MM.1S (cell line): ENCODE data around the gene LAG3.

Experiments
- DNase-seq: peaks from one replicate; pipeline ENCODE4 v3.0.0-alpha.2; 2015
- H2AFZ ChIP-seq: fragments of 300-600 bp; sonication (generic); 2 replicates; pipeline ENCODE4 v1.6.0; 2016; ENCODE audit warnings: antibody characterized with exemption, low read length
- H3F3A ChIP-seq: fragments of 300-600 bp; sonication (generic); 2 replicates; pipeline ENCODE4 v1.6.1; 2016; ENCODE audit warnings: mild to moderate bottlenecking, antibody characterized with exemption, low read length, moderate library complexity, mixed read lengths; ENCODE audit not compliant: insufficient read depth
- H3K27ac ChIP-seq: fragments of 300-600 bp; sonication (generic); 2 replicates; pipeline ENCODE4 v1.5.1; 2016; ENCODE audit warnings: mild to moderate bottlenecking, low read length
- H3K27me3 ChIP-seq: fragments of 300-600 bp; sonication (generic); replicated peaks from 2 replicates; pipeline ENCODE4 v1.6.0; 2016; ENCODE audit warnings: low read length; ENCODE audit not compliant: insufficient read depth
- H3K36me3 ChIP-seq: fragments of 300-600 bp; sonication (generic); replicated peaks from 2 replicates; pipeline ENCODE4 v1.6.1; 2016; ENCODE audit warnings: mild to moderate bottlenecking, low read length, mixed read lengths; ENCODE audit not compliant: insufficient read depth
- H3K4me1 ChIP-seq: fragments of 300-600 bp; sonication (generic); 2 replicates; pipeline ENCODE4 v1.6.1; 2016; ENCODE audit warnings: low read length, mixed read lengths
- H3K4me2 ChIP-seq: fragments of 300-600 bp; sonication (generic); 2 replicates; pipeline ENCODE4 v1.6.0; 2016; ENCODE audit warnings: low read depth, low read length
- H3K4me3 ChIP-seq: fragments of 300-600 bp; sonication (generic); 2 replicates; pipeline ENCODE4 v1.5.1; 2016; ENCODE audit warnings: low read length, mixed read lengths
- H3K79me2 ChIP-seq: fragments of 300-600 bp; sonication (generic); 2 replicates; pipeline ENCODE4 v1.6.1; 2016; ENCODE audit warnings: mixed run types, low read length, mixed read lengths
- H3K9ac ChIP-seq: fragments of 300-600 bp; sonication (generic); 2 replicates; pipeline ENCODE4 v1.6.1; 2016; ENCODE audit warnings: low read length, mixed read lengths
- H3K9me2 ChIP-seq: fragments of 300-600 bp; sonication (generic); replicated peaks from 2 replicates; pipeline ENCODE4 v1.6.1; 2016; ENCODE audit warnings: mild to moderate bottlenecking, low read length, mixed read lengths; ENCODE audit not compliant: insufficient read depth
- H3K9me3 ChIP-seq: fragments of 300-600 bp; sonication (generic); replicated peaks from 2 replicates; pipeline ENCODE4 v1.6.1; 2016; ENCODE audit warnings: mild to moderate bottlenecking, low read length, mixed read lengths; ENCODE audit not compliant: insufficient read depth
- H4K20me1 ChIP-seq: fragments of 300-600 bp; sonication (generic); 2 replicates; pipeline ENCODE4 v1.6.1; 2016; ENCODE audit warnings: mild to moderate bottlenecking, low read length, moderate library complexity, mixed read lengths; ENCODE audit not compliant: insufficient read depth
- EZH2 ChIP-seq: fragments of 300-600 bp; sonication (generic); optimal IDR thresholded peaks from 2 replicates; pipeline ENCODE3; 2017; ENCODE audit warnings: low read depth, mild to moderate bottlenecking, antibody characterized with exemption, low read length, mixed read lengths
- EZH2phosphoT487 ChIP-seq: fragments of 300-600 bp; sonication (generic); IDR thresholded peaks from 2 replicates; pipeline ENCODE4 v1.6.1; 2018; ENCODE audit warnings: antibody characterized with exemption, low read length
- TF ChIP-seq, protein P1 (sequence below): fragments of 300-600 bp; sonication (generic); IDR thresholded peaks from 2 replicates; pipeline ENCODE4 v1.5.1; 2016; ENCODE audit warnings: antibody characterized with exemption, low read length, mixed read lengths

LAG3 gene

GRCh38 chr12:6826734-6827436 is 54.6 kb downstream of the LAG3 start:
- Histone ChIP-seq H3F3A (no peaks in the 10 kb centered on the region), H3K79me2 (no peaks in the 10 kb centered on the region), H3K4me2 (no peak overlapping the region), H3K36me3 (no peaks in the 10 kb centered on the region), H3K9me2 (no peaks in the 10 kb centered on the region), H3K4me1 (peaks cover 4% of the 10 kb centered on the region; the same call in 1 of the 2 replicates), H3K4me3 (no peak overlapping the region), H4K20me1 (no peaks in the 10 kb centered on the region), H2AFZ (no peak overlapping the region), H3K27ac (no peak overlapping the region), H3K9ac (no peak overlapping the region), H3K9me3 (no peaks in the 10 kb centered on the region), H3K27me3 (peaks cover 96% of the 10 kb centered on the region)
- DNase-seq: no peak
- TF ChIP-seq EZH2 (no peak), EZH2phosphoT487 (no peak)
- TF ChIP-seq, protein P1, sequence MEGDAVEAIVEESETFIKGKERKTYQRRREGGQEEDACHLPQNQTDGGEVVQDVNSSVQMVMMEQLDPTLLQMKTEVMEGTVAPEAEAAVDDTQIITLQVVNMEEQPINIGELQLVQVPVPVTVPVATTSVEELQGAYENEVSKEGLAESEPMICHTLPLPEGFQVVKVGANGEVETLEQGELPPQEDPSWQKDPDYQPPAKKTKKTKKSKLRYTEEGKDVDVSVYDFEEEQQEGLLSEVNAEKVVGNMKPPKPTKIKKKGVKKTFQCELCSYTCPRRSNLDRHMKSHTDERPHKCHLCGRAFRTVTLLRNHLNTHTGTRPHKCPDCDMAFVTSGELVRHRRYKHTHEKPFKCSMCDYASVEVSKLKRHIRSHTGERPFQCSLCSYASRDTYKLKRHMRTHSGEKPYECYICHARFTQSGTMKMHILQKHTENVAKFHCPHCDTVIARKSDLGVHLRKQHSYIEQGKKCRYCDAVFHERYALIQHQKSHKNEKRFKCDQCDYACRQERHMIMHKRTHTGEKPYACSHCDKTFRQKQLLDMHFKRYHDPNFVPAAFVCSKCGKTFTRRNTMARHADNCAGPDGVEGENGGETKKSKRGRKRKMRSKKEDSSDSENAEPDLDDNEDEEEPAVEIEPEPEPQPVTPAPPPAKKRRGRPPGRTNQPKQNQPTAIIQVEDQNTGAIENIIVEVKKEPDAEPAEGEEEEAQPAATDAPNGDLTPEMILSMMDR: no peak

DNA sequence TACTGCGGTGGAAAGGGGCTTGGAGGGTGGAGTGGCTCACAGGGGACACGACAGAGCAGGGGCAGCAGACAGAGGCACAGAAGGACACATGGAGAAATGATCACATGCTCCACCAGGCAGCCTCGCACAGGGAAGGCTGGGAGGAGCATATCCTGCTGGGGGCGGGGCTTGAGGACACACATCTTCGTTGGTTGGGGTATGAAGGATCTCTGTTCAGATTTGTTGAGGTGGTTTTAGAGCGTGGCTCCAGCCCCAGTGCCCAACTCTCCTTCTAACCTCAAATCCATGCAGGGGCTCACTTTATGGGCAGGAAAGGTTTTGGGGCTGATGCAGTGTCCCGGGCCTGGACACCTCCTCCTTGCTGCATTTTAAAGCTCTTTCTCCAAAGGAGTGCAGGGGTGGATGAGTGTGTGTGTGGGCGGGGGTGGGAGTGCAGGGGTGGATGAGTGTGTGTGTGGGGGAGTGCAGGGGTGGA is 55.2 kb downstream of the LAG3 start:
- TF ChIP-seq EZH2phosphoT487 (no peak), EZH2 (no peak)
- H2AFZ ChIP-seq: no peak overlapping the region
- H3K9me3 ChIP-seq: no peaks in the 10 kb centered on the region
- no peak overlapping the region for H3K4me3 ChIP-seq
- H3K36me3 ChIP-seq: no peaks in the 10 kb centered on the region
- no peaks in the 10 kb centered on the region for H4K20me1 ChIP-seq
- H3K4me2 ChIP-seq: no peak overlapping the region
- peaks cover 95% of the 10 kb centered on the region for H3K27me3 ChIP-seq
- no peak overlapping the region for H3K9ac ChIP-seq
- H3K4me1 ChIP-seq: peaks cover 4% of the 10 kb centered on the region; the same call in 1 of the 2 replicates
- H3K79me2 ChIP-seq: no peaks in the 10 kb centered on the region
- H3K9me2 ChIP-seq: no peaks in the 10 kb centered on the region
- no peak for DNase-seq
- no peaks in the 10 kb centered on the region for H3F3A ChIP-seq
- H3K27ac ChIP-seq: no peak overlapping the region
